ENCODE results near the gene PJA2. TPM values are rescaled to one million over a fixed set of nuclear protein-coding genes. Genes with fewer than 3 reads are reported as not detected.
A peak's percentile ranks its signal among the peaks of the same experiment; 100 is the strongest.
"Not testable (repeated sequence)": the region's sequence is repeated elsewhere in the genome, so short reads cannot be mapped to it uniquely, and the experiment has no call there.

Gene PJA2
- total RNA-seq, 5 donors from 2014 or later (not counting 1 experiment from before 2014, with no cell fraction given), result 61.7 to 68.4 (median 63.6) TPM

GRCh38 chr5:109450129-109450877 lies 40.5 kb upstream of the PJA2 start:
- POLR2A ChIA-PET, result no interaction called here
- Histone ChIP-seq H3K4me1 (ENCODE audit: control insufficient read depth in 1 of 2, extremely low read depth in 1 of 2, insufficient read depth in 2 of 2, low read length in 2 of 2) (no peaks in the 10 kb centered on the region), H3K27ac (ENCODE audit: low read length) (no peak overlapping the region), H3K4me3 (ENCODE audit: control insufficient read depth in 1 of 2, extremely low read depth in 1 of 2, low read length in 1 of 2) (no peak overlapping the region), H3K27me3 (replicated peaks in 1 of 2; ENCODE audit: control insufficient read depth in 2 of 2, extremely low read depth in 1 of 2, insufficient read depth in 2 of 2, low read length in 1 of 2) (peaks cover 0 to 4% of the 10 kb centered on the region in 2 experiments), H3K36me3 (ENCODE audit: control insufficient read depth in 2 of 2, extremely low read depth in 1 of 2, insufficient read depth in 1 of 2, low read length in 1 of 2) (no peaks in the 10 kb centered on the region), H3K9me3 (no peaks in the 10 kb centered on the region)
- ATAC-seq (replicated peaks in 1 of 4), result no peak
- no peaks in the 10 kb centered on the region for H3K36me3 Mint-ChIP-seq
- H3K27me3 Mint-ChIP-seq, result no peaks in the 10 kb centered on the region
- H3K9me3 Mint-ChIP-seq, result no peaks in the 10 kb centered on the region
- no peak for DNase-seq
- CTCF ChIA-PET, result no interaction called here
- 85% methylated on average over 5 of the region's 12 CpGs for WGBS (ENCODE audit: insufficient coverage)
- no peaks in the 10 kb centered on the region for H3K4me1 Mint-ChIP-seq
- H3K27ac Mint-ChIP-seq, result no peak overlapping the region
- peak overlapping the region in 1 of 3 donors; percentile 24 for H3K4me3 Mint-ChIP-seq

DNA sequence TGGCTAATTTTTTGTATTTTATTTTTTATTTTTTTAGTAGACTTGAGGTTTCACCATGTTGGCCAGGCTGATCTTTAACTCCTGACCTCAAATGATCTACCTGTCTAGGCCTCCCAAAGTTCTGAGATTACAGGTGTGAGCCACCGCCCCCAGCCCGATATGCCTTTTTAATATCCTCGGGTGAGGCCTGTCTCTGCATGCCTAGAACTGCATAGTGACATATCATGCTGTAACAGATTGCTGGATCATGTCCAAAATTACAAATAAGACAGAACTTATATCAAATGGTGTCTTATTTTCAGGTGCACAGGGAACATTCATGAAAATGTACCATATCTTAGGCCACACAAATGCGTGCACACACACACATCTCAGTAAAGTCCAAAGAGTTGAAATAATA lies 39.1 kb upstream of the PJA2 start:
- DNase-seq, result no peak
- no peaks in the 10 kb centered on the region for H3K9me3 ChIP-seq
- no peak for ATAC-seq (replicated peaks in 1 of 4)
- Mint-ChIP-seq H3K36me3 (no peaks in the 10 kb centered on the region), H3K4me1 (no peaks in the 10 kb centered on the region), H3K4me3 (no peak overlapping the region), H3K9me3 (no peaks in the 10 kb centered on the region), H3K27me3 (no peaks in the 10 kb centered on the region), H3K27ac (no peak overlapping the region)
- H3K4me3 ChIP-seq (ENCODE audit: control insufficient read depth in 1 of 2, extremely low read depth in 1 of 2, low read length in 1 of 2), result no peak overlapping the region
- no peaks in the 10 kb centered on the region for H3K4me1 ChIP-seq (ENCODE audit: control insufficient read depth in 1 of 2, extremely low read depth in 1 of 2, insufficient read depth in 2 of 2, low read length in 2 of 2)
- POLR2A ChIA-PET, result no interaction called here
- H3K36me3 ChIP-seq (ENCODE audit: control insufficient read depth in 2 of 2, extremely low read depth in 1 of 2, insufficient read depth in 1 of 2, low read length in 1 of 2), result no peaks in the 10 kb centered on the region
- H3K27me3 ChIP-seq (replicated peaks in 1 of 2; ENCODE audit: control insufficient read depth in 2 of 2, extremely low read depth in 1 of 2, insufficient read depth in 2 of 2, low read length in 1 of 2), result peaks cover 0 to 4% of the 10 kb centered on the region in 2 experiments
- WGBS (ENCODE audit: insufficient coverage), result 83% methylated on average over 3 of the region's 4 CpGs
- CTCF ChIA-PET, result no interaction called here
- no peak overlapping the region for H3K27ac ChIP-seq (ENCODE audit: low read length)

GRCh38 chr5:109439590-109439989 lies 29.8 kb upstream of the PJA2 start:
- Histone ChIP-seq H3K36me3 (ENCODE audit: control insufficient read depth in 2 of 2, extremely low read depth in 1 of 2, insufficient read depth in 1 of 2, low read length in 1 of 2) (no peaks in the 10 kb centered on the region), H3K9me3 (no peaks in the 10 kb centered on the region), H3K27ac (ENCODE audit: low read length) (no peak overlapping the region), H3K4me1 (ENCODE audit: control insufficient read depth in 1 of 2, extremely low read depth in 1 of 2, insufficient read depth in 2 of 2, low read length in 2 of 2) (no peaks in the 10 kb centered on the region), H3K27me3 (replicated peaks in 1 of 2; ENCODE audit: control insufficient read depth in 2 of 2, extremely low read depth in 1 of 2, insufficient read depth in 2 of 2, low read length in 1 of 2) (peaks cover 0 to 4% of the 10 kb centered on the region in 2 experiments), H3K4me3 (ENCODE audit: control insufficient read depth in 1 of 2, extremely low read depth in 1 of 2, low read length in 1 of 2) (no peak overlapping the region)
- POLR2A ChIA-PET, result no interaction called here
- no peak for ATAC-seq (replicated peaks in 1 of 4)
- Mint-ChIP-seq H3K27ac (no peak overlapping the region), H3K9me3 (no peaks in the 10 kb centered on the region), H3K36me3 (no peaks in the 10 kb centered on the region), H3K27me3 (no peaks in the 10 kb centered on the region), H3K4me1 (no peaks in the 10 kb centered on the region), H3K4me3 (no peak overlapping the region)
- WGBS (ENCODE audit: insufficient coverage), result no CpG with 5 or more reads among the region's 1 CpG
- DNase-seq, result no peak
- CTCF ChIA-PET, result interaction anchor here (0.7 to 1.2 kb wide), 4 partner anchors 26 to 800 kb away, joined by 3 to 8 read pairs (median 4); no protein-coding TSS in a partner anchor

DNA sequence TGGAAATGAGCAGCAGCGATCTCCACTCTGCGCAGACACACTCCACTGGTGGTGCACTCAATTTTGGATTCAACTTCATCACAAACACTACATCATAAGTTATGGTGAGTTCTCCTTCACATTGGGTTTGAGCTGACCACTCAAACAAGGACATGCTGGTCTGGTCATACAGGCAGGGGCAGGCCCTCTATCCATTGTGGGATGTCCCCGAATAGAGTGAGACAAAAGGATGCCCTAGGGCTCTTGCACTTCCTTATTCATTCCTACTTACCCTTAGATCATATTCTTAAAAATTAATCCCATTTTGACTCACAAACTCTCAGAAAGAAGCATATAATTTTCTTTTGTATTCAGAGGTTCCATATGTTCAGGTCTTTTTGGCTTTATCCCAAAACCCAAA lies 16.3 kb upstream of the PJA2 start:
- WGBS (ENCODE audit: insufficient coverage), result 100% methylated on average over 1 of the region's 3 CpGs
- H3K4me1 ChIP-seq (ENCODE audit: control insufficient read depth in 1 of 2, extremely low read depth in 1 of 2, insufficient read depth in 2 of 2, low read length in 2 of 2), result no peaks in the 10 kb centered on the region
- H3K27ac ChIP-seq (ENCODE audit: low read length), result no peak overlapping the region
- DNase-seq (no peak), ATAC-seq (replicated peaks in 1 of 4) (no peak)
- H3K27me3 Mint-ChIP-seq, result peaks cover 8 to 18% of the 10 kb centered on the region in 2 donors
- no peaks in the 10 kb centered on the region for H3K36me3 Mint-ChIP-seq
- H3K27me3 ChIP-seq (replicated peaks in 1 of 2; ENCODE audit: control insufficient read depth in 2 of 2, extremely low read depth in 1 of 2, insufficient read depth in 2 of 2, low read length in 1 of 2), result peaks cover 0 to 5% of the 10 kb centered on the region in 2 experiments
- ChIA-PET CTCF (no interaction called here), POLR2A (no interaction called here)
- no peaks in the 10 kb centered on the region for H3K9me3 ChIP-seq
- H3K4me3 Mint-ChIP-seq, result no peak overlapping the region
- no peak overlapping the region for H3K27ac Mint-ChIP-seq
- H3K9me3 Mint-ChIP-seq, result no peaks in the 10 kb centered on the region
- H3K4me1 Mint-ChIP-seq, result no peaks in the 10 kb centered on the region
- H3K4me3 ChIP-seq (ENCODE audit: control insufficient read depth in 1 of 2, extremely low read depth in 1 of 2, low read length in 1 of 2), result no peak overlapping the region
- no peaks in the 10 kb centered on the region for H3K36me3 ChIP-seq (ENCODE audit: control insufficient read depth in 2 of 2, extremely low read depth in 1 of 2, insufficient read depth in 1 of 2, low read length in 1 of 2)

DNA sequence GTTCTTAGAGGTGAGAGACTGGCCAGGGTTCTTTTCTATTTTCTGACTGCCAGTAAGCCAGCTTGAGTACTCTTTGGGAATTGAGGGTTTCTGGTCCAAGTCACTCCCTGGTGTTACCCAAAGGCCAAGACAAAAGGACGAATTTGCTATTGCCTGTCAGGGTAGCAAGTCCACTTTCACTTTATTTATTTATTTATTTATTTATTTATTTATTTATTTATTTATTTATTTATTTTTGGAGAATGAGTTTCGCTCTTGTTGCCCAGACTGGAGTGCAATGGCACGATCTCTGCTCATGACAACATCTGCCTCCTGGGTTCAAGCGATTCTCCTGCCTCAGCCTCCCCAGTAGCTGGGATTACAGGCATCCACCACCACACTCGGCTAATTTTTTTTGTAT lies 15.7 kb upstream of the PJA2 start:
- H3K27ac ChIP-seq (ENCODE audit: low read length); H3K27me3 ChIP-seq (replicated peaks in 1 of 2; ENCODE audit: control insufficient read depth in 2 of 2, extremely low read depth in 1 of 2, insufficient read depth in 2 of 2, low read length in 1 of 2); H3K27ac Mint-ChIP-seq; H3K4me1 ChIP-seq (ENCODE audit: control insufficient read depth in 1 of 2, extremely low read depth in 1 of 2, insufficient read depth in 2 of 2, low read length in 2 of 2); CTCF ChIA-PET; H3K4me1 Mint-ChIP-seq; DNase-seq; H3K9me3 Mint-ChIP-seq; ATAC-seq (replicated peaks in 1 of 4); H3K36me3 ChIP-seq (ENCODE audit: control insufficient read depth in 2 of 2, extremely low read depth in 1 of 2, insufficient read depth in 1 of 2, low read length in 1 of 2); POLR2A ChIA-PET; H3K4me3 Mint-ChIP-seq; H3K9me3 ChIP-seq; H3K36me3 Mint-ChIP-seq; H3K4me3 ChIP-seq (ENCODE audit: control insufficient read depth in 1 of 2, extremely low read depth in 1 of 2, low read length in 1 of 2): not testable (repeated sequence)
- 100% methylated on average over 3 of the region's 5 CpGs for WGBS (ENCODE audit: insufficient coverage)
- H3K27me3 Mint-ChIP-seq, result peaks cover 8 to 18% of the 10 kb centered on the region in 2 donors

- ATAC-seq (replicated peaks in 1 of 4) (no peak), DNase-seq (no peak)
- Mint-ChIP-seq H3K4me3 (no peak overlapping the region), H3K9me3 (no peaks in the 10 kb centered on the region), H3K4me1 (no peaks in the 10 kb centered on the region), H3K27ac (no peak overlapping the region), H3K36me3 (no peaks in the 10 kb centered on the region), H3K27me3 (peaks cover 8 to 18% of the 10 kb centered on the region in 2 donors)
- CTCF ChIA-PET, result no interaction called here
- no peaks in the 10 kb centered on the region for H3K4me1 ChIP-seq (ENCODE audit: control insufficient read depth in 1 of 2, extremely low read depth in 1 of 2, insufficient read depth in 2 of 2, low read length in 2 of 2)
- no peak overlapping the region for H3K4me3 ChIP-seq (ENCODE audit: control insufficient read depth in 1 of 2, extremely low read depth in 1 of 2, low read length in 1 of 2)
- H3K27me3 ChIP-seq (replicated peaks in 1 of 2; ENCODE audit: control insufficient read depth in 2 of 2, extremely low read depth in 1 of 2, insufficient read depth in 2 of 2, low read length in 1 of 2), result no peaks in the 10 kb centered on the region
- POLR2A ChIA-PET, result no interaction called here
- 80% methylated on average over 1 of the region's 2 CpGs for WGBS (ENCODE audit: insufficient coverage)
- H3K9me3 ChIP-seq, result no peaks in the 10 kb centered on the region
- H3K27ac ChIP-seq (ENCODE audit: low read length), result no peak overlapping the region
- no peaks in the 10 kb centered on the region for H3K36me3 ChIP-seq (ENCODE audit: control insufficient read depth in 2 of 2, extremely low read depth in 1 of 2, insufficient read depth in 1 of 2, low read length in 1 of 2)
These were observed 12.2 kb upstream of the PJA2 start for GRCh38 chr5:109421956-109422355.
